Ectodermal cell (in vitro differentiated cells): ENCODE results near the gene TUT7.
"Not testable (repeated sequence)": the region's sequence is repeated elsewhere in the genome, so short reads cannot be mapped to it uniquely, and the experiment has no call there.

Experiments
- H3K27ac ChIP-seq: 2 replicates; pipeline ENCODE4 v1.7.0; 2013; ENCODE audit warnings: mild to moderate bottlenecking, low read depth, low read length; ENCODE audit not compliant: insufficient read depth, poor library complexity, severe bottlenecking
- H3K27me3 ChIP-seq: 2 replicates; pipeline ENCODE4 v1.7.0; 2013; ENCODE audit warnings: mild to moderate bottlenecking, low read length; ENCODE audit not compliant: insufficient read depth, control insufficient read depth, poor library complexity, severe bottlenecking
- H3K36me3 ChIP-seq: one replicate; pipeline ENCODE4 v1.7.0; 2013; ENCODE audit warnings: low read length; ENCODE audit not compliant: control insufficient read depth, insufficient read depth
- H3K4me1 ChIP-seq: one replicate; pipeline ENCODE4 v1.7.0; 2013; ENCODE audit warnings: low read length; ENCODE audit not compliant: control insufficient read depth, insufficient read depth
- H3K4me3 ChIP-seq: 2 replicates; pipeline ENCODE4 v1.7.0; 2013; ENCODE audit warnings: low read depth, low read length, control low read depth; ENCODE audit not compliant: insufficient read depth
- H3K9me3 ChIP-seq: 2 replicates; pipeline ENCODE4 v1.7.0; 2013; ENCODE audit warnings: mild to moderate bottlenecking, low read length, moderate library complexity; ENCODE audit not compliant: control insufficient read depth
- WGBS, 2 experiments: methylation state at CpG; one replicate each; pipeline ENCODE4 v1.1.7; 2013; ENCODE audit warnings: missing lambda C conversion rate in 2 of 2; 5-methylcytosine and 5-hydroxymethylcytosine counted together

TUT7 gene

DNA sequence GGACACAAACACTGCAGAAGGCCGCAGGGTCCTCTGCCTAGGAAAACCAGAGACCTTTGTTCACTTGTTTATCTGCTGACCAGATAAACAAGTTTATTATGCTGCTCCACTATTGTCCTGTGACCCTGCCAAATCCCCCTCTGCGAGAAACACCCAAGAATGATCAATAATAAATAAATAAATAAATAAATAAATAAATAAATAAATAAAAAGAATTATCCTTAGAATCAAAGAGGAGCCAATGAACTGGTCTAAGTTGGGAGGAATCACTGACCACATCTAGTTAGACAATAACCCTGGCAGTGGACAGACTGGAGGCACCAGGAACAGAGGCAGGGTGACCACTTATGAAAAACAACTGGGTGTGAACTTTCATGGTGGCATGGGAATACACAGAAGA, 41.3 kb downstream of the TUT7 start:
- peaks cover 27% of the 10 kb centered on the region for H3K36me3 ChIP-seq
- 84 to 86% methylated on average over 1 of the region's 2 CpGs for WGBS, 2 experiments
- H3K4me1 ChIP-seq = not testable (repeated sequence)

DNA sequence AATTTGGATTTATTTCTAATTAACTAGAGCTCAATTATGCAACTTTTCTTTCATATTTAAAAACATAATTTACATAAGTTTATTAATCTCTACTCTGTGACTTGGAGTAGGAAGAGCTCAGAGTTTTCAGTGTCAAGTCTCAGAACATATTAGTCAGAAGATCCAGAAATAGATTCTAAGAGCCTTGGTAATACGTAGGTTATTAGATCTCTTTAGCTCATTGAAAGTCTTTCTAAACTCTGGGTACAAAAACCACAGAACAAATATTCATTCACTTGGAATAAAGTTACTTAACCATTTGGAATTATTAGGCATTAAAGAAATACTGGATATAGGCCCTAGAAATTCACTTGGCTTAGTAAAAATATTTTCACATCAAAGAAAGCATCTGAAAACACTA, 45.5 kb downstream of the TUT7 start:
- WGBS, 2 experiments = 88% methylated on average over 1 of the region's 1 CpG; no CpG with 5 or more reads in 1 of the 2 experiments
- Histone ChIP-seq H3K27ac (no peak overlapping the region), H3K4me1 (no peaks in the 10 kb centered on the region), H3K4me3 (no peak overlapping the region), H3K9me3 (no peaks in the 10 kb centered on the region), H3K27me3 (no peaks in the 10 kb centered on the region), H3K36me3 (peaks cover 26% of the 10 kb centered on the region)

More for the DNA sequence above, 41.3 kb downstream of the TUT7 start:
- H3K9me3 ChIP-seq, H3K27me3 ChIP-seq, H3K4me3 ChIP-seq, H3K27ac ChIP-seq: not testable (repeated sequence)

DNA sequence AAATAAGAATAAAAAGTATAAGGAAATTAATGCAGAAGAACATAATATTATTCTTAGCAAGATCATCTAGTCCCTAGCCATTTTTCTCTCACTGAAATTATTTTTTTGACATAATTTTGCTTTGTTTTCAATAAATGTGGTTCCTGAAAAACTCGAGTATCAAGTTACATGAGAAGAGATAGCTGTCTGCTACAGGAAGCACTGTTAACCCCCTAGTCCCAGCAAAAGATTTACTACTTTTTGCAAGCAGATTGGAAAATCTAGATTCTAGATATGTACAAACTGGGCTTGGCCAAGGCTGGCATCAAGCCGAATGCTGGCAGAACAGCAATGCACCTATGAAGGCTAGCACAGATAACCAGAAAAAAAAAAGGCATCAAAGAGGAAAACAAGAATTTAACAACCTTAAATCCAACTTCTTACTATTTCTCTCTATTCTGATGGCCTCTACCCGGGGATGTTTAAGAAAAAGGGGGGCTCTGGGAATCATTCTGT, 49.9 kb downstream of the TUT7 start:
- no peaks in the 10 kb centered on the region for H3K4me1 ChIP-seq
- no peaks in the 10 kb centered on the region for H3K9me3 ChIP-seq
- 69 to 73% methylated on average over 2 of the region's 3 CpGs for WGBS, 2 experiments
- peaks cover 24% of the 10 kb centered on the region for H3K36me3 ChIP-seq
- no peak overlapping the region for H3K4me3 ChIP-seq
- H3K27me3 ChIP-seq = no peaks in the 10 kb centered on the region
- no peak overlapping the region for H3K27ac ChIP-seq

DNA sequence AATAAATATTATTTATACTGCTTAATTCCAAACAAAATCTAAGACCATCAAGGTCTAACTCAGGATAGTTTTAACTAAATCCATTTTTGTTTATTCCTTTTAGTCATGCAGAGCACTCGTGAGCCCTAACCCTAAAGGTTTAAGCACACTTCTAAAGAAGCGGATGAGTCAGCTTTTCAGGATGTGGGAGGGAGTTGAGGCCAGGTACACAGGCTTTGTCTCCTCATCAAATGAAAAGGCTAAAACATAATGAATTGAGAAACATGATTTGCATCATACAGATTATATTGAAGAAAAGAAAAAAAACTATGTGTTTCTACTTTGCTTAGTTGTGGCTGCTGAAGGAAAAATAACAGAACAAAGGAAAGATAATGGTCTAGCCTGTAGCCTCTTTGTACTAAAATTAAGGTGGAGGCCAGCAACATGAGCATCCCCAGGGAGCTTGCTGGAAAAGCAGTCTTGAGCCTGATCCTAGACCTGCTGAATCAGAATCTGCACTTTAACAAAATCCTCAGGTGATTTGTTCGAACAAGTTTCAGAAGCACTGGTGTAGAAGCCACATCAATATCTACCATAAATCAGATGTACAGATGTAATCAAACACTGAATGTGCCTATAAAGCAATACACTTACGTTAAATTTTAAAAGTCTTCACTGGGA, 50.8 kb downstream of the TUT7 start:
- no peak overlapping the region for H3K4me3 ChIP-seq
- H3K9me3 ChIP-seq = no peaks in the 10 kb centered on the region
- H3K27me3 ChIP-seq = no peaks in the 10 kb centered on the region
- no peaks in the 10 kb centered on the region for H3K4me1 ChIP-seq
- peaks cover 28% of the 10 kb centered on the region for H3K36me3 ChIP-seq
- WGBS, 2 experiments = 84 to 87% methylated on average over 4 of the region's 4 CpGs
- H3K27ac ChIP-seq = no peak overlapping the region

GRCh38 chr9:86301686-86302085, 52.5 kb downstream of the TUT7 start:
- WGBS, 2 experiments = 89 to 100% methylated on average over 1 of the region's 1 CpG
- Histone ChIP-seq H3K4me3 (no peak overlapping the region), H3K9me3 (no peaks in the 10 kb centered on the region), H3K27ac (no peak overlapping the region), H3K36me3 (peaks cover 22% of the 10 kb centered on the region), H3K4me1 (no peaks in the 10 kb centered on the region), H3K27me3 (no peaks in the 10 kb centered on the region)

DNA sequence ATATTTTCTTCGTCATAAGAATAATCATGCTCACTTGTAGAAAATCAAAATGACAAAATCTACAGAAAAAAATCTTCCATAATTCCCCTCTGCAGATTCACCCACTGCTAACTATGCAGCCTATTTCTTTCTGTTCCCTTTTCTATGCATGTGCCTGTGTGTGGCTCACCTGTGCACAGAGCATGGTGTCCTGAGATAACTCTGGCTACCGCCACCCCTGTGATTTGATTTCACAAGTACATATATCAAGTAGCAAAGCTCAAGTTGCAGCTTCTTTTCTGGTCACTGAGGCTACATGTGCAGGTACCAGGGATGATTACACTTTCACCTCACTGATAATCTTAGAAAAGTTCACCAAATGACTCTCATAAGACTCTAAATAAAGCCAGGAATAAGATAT, 53.5 kb downstream of the TUT7 start:
- Histone ChIP-seq H3K36me3 (peaks cover 15% of the 10 kb centered on the region), H3K4me3 (no peak overlapping the region), H3K27ac (no peak overlapping the region), H3K4me1 (no peaks in the 10 kb centered on the region), H3K9me3 (no peaks in the 10 kb centered on the region), H3K27me3 (no peaks in the 10 kb centered on the region)
- 97 to 100% methylated on average over 2 of the region's 2 CpGs for WGBS, 2 experiments

GRCh38 chr9:86298873-86299272, 55.3 kb downstream of the TUT7 start:
- H3K27me3 ChIP-seq = no peaks in the 10 kb centered on the region
- peaks cover 15% of the 10 kb centered on the region for H3K36me3 ChIP-seq
- H3K27ac ChIP-seq = no peak overlapping the region
- H3K4me1 ChIP-seq = no peaks in the 10 kb centered on the region
- H3K4me3 ChIP-seq = no peak overlapping the region
- no peaks in the 10 kb centered on the region for H3K9me3 ChIP-seq
- WGBS, 2 experiments = 89 to 91% methylated on average over 11 of the region's 11 CpGs

- not testable (repeated sequence) for H3K4me1 ChIP-seq, H3K9me3 ChIP-seq, H3K27ac ChIP-seq, H3K36me3 ChIP-seq, H3K27me3 ChIP-seq, H3K4me3 ChIP-seq
- 96 to 99% methylated on average over 4 to 5 of the region's 6 CpGs for WGBS, 2 experiments
Measured at GRCh38 chr9:86290341-86290740, 63.9 kb downstream of the TUT7 start.

GRCh38 chr9:86288499-86289198, 65.6 kb downstream of the TUT7 start:
- Histone ChIP-seq H3K36me3 (no peaks in the 10 kb centered on the region), H3K4me1 (no peaks in the 10 kb centered on the region), H3K9me3 (no peaks in the 10 kb centered on the region), H3K4me3 (no peak overlapping the region), H3K27me3 (peaks cover under 1% of the 10 kb centered on the region), H3K27ac (no peak overlapping the region)
- 58 to 70% methylated on average over 4 of the region's 6 CpGs for WGBS, 2 experiments

- Histone ChIP-seq H3K4me3 (no peak overlapping the region), H3K27ac (no peak overlapping the region), H3K9me3 (no peaks in the 10 kb centered on the region), H3K36me3 (no peaks in the 10 kb centered on the region), H3K4me1 (no peaks in the 10 kb centered on the region), H3K27me3 (peaks cover 10% of the 10 kb centered on the region)
- 14 to 16% methylated on average over 7 of the region's 7 CpGs for WGBS, 2 experiments
Measured at GRCh38 chr9:86287013-86287412, 67.2 kb downstream of the TUT7 start.
